Activated CD4-positive, CD25-positive, alpha-beta regulatory T cell treated with anti-CD3 and anti-CD28 coated beads, Interleukin-2, amount 50 U/mL, for 24 hours (primary cell): Measurements from ENCODE around the gene MROH2B.

Source experiments
- ATAC-seq, 2 donors: fragments of 150-1000 bp; cut with Tn5 transposase; one replicate each; pipeline ENCODE4 v1.10.0; 2021; ENCODE audit warnings: mild to moderate bottlenecking in 1 of 2, moderate library complexity in 1 of 2

Gene MROH2B

DNA sequence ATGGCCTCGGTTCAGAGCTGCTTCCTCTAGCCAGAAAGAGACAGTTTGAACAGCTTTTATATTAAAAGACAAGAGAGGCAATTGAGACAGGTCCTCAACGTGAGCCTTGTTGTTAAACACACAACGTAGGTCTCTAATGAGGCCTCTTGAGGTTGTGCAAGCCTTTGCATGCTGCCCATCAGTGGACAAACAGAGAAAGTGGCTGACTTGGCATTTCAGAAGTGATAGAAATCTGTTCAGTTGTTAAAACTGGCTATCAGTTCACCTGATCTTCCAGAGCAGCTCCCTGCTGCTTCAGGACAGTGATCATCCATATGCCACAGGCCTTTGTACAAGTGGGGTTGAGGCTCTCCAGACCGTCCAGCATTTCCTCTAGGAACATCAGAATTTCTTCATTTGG lies 58.8 kb downstream of the MROH2B start:
- no peak for ATAC-seq

DNA sequence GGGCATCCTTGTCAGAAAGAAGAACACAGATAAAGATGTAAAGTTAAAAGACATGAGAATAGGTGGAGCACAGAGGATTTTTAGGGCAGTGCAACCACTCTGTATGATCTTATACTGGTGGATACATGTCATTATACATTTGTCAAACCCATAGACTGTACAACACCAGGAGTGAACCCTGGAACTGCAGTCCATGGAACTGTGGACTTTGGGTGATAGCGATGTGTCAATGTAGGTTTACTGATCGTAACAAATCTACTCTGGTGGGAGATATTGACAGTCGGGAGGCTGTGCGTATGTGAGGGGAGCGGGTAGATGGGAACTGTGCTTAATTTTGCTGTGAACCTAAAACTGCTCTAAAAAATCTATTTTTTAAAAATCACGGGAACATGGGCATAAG lies 60.6 kb downstream of the MROH2B start:
- ATAC-seq, result no peak

DNA sequence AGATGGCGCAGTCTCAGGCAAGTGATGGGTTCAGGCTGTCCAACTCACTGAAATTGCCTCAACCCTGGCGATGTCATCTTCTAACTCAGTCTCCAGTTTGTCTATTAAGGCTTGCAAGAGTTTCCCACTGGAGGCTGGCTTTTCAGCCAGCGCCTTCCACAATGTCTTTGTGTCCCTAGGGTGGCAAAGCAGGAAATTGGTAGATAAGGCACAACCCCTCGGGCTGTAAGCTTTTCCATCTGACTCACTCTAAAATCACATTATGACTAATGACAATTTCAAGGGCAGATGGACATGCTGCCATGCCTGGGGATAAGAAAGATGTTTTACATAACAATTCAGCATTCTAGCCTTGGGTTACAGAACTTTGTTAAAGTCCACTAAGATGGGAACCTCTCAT lies 61.9 kb downstream of the MROH2B start:
- ATAC-seq, result no peak

DNA sequence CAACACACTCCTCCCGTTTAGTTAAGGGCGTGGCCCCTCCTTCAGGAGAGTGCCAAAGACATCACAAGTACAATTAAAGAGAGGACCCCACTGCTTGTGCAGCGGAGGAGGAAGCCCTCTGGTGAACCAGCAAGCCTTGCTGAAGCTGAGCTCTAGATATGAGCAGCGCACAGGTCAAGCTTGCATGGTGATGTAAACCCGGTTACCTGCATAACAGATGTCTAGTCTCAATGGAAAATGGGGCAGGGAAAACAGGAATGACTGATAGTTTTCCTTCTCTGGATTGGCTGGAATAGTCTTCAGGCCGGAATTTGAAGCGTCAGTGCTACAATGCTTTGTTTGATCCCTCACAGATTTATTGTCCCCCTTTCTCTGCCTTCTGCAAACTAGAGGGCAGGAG lies 66.2 kb downstream of the MROH2B start:
- ATAC-seq, result no peak

DNA sequence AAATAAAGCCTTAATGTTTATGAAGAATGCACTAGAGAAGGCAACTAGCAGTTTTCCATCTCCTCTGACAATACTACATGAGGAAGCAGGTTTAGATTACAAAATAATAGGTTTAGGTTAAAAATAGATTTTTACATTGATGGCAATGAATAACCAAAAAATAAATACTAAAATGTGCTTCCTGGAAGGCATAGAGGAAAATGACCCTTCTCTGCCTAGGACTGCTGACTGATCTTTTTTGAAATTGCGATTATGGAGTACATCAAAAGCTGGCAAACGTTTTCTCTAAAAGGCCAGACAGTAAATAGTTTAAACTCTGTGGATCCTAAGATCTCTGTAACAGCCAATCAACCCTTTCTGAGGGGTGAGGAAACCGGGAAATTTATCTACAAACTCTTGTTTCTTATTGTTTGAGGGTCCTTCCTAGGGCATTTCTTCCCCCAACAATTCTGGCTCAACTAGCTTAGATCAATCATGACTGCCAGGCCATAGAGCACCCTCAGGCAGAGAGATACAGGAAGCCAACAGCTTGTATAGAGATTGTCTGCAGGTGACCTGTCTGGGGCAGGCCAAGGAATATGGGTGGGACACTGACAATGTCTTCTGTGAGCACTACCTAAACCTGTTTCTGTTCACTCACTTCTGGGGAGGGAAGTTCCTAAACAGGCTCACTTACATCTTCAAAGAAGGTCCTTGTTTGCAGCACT lies 67.3 kb downstream of the MROH2B start:
- ATAC-seq, result no peak

DNA sequence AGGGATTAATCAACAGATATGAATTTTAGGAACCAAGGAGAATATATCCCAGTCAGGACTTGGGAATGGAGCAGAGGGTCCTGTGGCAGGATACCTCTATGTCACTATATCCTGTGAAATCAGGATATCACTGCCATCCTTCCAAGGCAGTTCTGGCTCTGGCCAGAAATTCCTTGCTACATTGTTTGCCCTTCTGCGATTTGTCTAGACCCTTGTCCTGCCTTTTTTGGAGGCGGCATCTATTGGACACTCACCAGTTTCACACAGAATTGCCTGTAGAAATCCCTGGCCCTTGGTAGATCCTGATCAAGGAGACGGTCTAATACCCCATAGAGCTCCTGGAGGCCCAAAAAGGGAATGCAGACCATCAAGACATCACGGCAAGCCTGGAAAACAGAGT lies 71.2 kb downstream of the MROH2B start:
- ATAC-seq, result no peak

DNA sequence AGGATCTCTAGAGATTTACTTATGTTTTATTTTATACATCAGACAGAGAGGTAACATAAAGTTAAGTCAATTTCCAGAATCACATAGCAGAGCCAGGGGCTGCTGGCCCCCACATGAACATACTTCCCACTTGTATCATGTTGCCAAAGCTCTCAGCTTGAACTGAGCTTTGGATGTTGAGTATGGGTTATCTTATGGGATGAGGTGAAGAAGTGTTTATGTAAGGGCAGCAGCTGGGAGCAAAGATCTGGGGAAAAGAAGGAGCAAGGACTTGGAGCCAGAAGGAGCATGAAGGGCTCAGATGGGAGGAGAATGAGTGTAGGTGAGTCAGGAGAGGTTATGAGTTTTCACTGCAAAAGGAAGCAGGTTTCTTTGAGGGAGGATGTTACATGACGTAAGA lies 72.0 kb downstream of the MROH2B start:
- no peak for ATAC-seq

DNA sequence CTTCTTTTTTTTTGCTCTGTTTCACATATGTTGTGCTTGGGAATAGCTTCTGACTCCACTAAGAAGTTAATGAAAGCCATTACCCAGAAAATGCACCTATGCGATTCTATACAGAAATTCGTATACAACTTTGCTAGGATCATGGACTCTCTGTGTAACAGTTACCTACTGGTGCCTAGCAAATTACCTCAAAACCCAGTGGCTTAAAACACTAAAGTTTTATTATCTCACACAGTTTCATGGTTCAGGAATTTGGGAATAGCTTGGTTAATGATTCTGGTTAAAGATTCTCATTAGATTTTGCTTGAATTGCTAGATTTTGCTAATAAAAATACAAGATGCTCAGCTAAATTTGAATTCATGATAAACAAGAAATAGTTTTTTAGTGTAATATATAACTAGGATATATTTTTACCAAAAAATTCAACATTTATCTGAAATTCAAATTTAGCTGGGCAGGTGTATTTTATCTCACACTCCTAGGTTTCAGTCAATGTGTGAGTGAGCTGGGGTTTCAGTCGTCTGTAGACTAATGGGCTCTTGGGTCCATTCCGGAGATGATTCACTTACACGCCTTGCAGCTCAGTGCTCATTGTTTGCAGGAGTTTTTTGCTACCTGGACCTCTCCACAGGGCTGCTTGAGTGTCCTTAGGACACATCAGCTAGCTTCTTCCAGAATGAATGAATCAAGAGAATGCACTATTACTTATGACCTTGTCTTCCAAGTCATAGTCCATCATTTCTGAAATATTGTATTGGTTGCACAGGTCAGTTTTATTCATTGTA lies 75.1 kb downstream of the MROH2B start:
- no peak for ATAC-seq

DNA sequence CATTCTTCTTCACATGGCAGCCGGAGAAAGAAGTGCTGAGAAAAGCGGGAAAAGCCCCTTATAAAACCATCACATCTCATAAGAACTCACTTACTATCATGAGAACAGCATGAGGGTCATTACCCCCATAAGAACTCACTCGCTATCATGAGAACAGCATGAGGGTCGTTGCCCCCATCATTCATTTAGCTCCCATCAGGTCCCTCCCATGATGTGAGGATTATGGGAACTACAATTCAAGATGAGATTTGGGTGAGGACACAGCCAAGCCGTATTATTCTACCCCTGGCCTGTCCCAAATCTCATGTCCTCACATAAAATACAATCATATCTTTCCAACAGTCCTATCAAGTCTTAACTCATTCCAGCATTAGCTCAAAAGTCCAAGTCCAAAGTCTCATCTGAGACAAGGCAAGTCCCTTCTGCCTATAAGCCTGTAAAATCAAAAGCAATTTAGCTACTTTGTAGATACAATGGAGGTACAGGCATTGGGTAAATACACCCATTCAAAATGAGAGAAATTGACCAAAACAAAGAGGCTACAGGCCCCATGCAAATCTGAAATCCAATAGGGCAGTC lies 79.1 kb downstream of the MROH2B start:
- ATAC-seq, result no peak

DNA sequence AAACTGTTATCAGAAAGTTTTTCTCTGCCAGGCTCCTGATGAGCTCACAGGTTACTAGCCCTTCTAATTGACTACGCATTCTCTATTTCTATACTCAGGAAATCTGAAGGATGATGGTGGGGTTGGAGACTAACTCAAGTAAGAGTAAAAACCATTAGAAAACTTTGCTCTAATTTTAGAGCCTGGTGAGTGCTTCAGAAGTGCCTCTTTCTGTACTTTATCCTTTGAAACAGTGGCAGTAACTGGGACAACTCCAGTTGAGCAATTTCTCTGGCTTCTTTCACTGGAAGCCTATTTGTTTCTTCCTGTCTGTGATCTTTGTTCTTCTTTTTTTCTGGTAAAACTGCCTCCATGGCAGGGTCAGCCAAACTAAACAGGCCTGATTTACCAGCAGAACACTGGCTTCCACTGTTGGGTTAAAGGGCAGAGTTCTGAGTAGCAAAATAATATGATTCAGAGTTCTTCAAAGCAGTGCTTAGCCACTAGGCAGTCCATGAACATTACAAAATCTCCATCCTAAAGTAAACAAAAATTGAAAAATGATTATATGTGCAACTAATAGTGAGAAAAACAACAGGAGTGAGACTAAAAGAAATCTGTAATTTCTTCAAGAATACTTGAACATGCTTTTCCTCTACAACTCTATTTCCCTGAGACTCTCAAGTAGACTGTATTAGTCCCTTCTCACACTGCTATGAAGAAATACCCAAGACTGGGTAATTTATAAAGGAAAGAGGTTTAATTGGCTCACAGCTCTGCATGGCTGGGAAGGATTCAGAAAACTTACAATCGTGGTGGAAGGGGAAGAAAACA lies 79.8 kb downstream of the MROH2B start:
- no peak for ATAC-seq

DNA sequence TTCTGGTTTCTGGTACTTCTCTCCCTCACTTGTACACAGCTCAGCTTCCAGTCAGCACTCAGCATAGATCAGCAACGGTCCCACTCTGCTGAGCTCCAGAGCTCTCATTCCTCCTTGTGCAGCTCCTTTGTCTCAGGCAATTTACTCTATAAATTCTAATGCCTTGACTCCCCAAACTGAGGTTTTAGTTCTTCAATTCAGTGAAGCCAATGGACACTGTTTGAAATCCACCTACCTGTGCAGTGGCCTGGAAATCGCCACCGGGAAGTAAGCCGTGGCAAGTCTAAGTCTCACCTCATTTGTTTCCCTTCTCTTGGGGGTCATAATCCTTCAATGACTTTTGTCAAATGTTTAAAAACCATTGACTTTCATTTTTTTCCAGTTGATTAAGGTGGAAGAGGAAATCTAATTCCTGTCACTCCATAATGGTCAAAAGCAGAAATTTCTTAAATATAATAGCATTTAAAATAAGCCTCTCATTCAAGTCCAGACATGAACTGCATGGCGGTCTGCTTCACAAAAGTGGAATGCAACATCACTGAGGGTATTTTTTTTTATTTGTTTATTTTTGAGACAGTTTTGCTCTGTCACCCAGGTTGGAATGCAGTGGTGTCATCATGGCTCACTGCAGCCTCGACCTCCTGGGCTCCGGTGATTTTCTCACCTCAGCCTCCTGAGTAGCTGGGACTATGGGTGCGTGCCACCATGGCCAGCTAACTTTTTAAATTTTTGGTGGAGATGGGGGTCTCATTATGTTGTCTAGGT lies 82.2 kb downstream of the MROH2B start:
- ATAC-seq, result no peak

DNA sequence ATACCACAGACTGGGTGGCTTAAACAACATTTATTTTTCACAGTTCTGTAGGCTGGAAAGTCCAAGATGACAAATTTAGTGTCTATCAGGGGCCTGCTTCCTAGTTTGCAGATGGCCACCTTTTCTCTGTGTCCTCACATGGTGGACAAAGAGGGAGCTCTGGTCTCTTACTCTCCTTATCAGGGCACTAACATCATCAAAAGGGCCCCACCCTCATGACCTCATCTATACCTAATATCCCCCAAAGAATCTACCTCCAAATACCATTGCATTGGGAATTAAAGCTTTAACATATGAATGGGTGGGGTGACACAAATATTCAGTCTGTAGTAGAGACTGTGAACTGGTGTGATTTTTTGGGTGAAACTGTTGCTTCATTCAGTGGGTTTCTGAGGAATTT lies 83.8 kb downstream of the MROH2B start:
- ATAC-seq, result no peak

DNA sequence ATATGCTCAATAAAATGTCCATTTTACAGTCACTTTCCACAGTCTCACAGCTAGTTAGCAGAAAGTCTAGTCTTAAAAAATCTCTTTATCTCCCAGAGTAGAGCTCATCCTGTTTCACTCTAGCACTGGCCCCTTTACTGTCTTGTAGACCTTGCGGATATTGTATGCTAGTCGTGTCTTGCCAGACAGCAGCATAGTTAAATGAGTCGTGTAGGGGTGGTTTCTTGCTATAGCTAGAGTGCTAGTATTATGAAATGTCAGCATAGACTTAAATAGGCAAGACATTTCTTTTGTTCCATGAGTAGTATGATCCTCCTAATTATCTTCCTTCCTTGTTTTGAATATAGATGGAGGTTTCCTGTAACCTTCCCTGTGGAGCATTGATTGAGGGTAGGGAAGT lies 84.5 kb downstream of the MROH2B start:
- ATAC-seq, result no peak

DNA sequence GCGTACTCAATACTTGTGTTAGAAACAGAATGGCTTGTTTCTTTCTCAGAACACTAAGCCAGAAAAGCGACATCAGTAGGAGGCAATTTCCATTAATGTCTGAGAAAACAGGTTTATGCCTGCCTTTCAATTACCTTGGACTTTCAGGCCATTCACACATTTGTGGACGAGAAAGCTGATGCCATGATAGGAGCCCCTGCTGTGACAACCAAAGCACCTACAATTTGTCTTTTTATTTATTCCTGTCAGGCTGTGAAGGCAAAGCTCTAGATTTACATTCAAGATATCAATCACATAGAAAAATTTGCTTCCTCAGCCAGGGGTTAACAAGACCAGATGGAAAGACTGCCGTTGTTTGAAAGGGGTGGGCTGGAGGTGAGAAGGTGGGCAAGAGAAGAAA lies 85.6 kb downstream of the MROH2B start:
- no peak for ATAC-seq

DNA sequence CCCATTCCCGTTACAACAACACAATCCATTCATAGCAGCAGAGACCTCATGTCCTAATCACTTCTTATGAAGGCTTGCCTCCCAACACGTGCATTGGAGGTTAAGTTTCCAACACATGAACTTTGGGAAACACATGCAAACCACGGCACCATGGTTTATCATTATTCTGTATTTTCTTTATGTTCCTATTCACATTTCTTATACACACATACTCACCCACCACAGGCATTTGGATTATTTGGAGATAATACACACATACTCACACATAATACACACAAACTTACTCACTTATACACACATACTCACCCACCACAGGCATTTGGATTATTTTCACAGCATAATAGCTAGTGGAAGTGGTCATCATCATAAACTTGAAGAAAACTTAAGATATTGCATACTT lies 86.3 kb downstream of the MROH2B start:
- no peak for ATAC-seq

DNA sequence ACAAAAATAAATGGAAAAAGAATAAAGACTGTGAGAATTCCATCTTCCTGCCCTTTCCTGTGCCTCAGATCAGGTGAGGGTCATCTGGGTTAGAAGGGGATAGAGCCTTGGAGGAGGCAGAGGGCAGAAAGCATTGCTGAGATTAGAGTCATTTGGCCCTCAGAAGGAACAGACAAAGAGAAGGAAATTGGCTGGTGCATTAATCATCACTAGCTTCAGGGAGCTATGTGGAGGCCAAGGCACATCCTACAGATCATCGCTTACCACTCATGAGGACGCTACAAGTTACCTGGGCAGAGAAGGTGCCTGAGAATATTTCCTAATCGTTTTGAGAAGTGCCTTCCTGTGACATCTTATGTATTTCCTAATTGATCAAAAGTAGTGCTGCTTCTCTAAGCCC lies 87.4 kb downstream of the MROH2B start:
- ATAC-seq, result no peak

DNA sequence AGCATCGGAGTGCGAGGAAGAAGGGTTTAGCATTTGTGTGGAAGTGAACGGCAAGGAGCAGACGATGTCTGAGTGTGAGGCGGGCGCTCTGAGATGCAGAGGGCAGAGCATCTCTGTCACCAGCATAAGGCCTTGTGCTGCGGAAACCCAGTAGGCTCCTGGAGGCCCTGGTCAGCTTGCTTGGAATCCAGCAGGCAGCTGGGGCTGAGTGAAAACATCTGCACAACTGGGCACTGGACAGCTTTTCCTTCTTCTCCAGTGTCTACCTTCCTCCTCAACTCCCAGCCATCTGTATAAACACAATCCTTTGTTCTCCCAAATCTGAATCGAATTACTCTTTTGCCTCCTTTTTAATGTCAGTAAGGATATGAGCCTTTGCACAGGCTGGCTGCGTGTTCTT lies 89.7 kb downstream of the MROH2B start:
- no peak for ATAC-seq

DNA sequence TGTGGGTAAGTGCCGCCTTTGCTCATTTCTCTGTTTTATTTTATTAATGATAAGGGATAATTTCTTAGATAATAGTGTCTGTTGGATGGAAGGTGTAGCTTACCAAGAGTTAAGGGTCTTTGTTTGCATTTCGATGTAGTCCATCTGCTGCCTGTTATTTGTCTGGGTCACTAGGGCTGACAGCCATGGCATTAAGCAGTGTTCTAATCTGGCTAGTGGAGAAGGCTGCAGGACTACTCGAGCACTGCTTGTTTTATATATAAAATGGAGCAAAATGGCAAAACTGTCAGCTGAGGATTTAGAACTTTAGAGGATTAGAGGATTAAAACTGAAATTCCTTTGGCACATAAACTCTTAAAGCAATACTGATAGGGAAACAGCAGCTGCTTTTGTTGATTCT lies 94.3 kb downstream of the MROH2B start:
- no peak for ATAC-seq

DNA sequence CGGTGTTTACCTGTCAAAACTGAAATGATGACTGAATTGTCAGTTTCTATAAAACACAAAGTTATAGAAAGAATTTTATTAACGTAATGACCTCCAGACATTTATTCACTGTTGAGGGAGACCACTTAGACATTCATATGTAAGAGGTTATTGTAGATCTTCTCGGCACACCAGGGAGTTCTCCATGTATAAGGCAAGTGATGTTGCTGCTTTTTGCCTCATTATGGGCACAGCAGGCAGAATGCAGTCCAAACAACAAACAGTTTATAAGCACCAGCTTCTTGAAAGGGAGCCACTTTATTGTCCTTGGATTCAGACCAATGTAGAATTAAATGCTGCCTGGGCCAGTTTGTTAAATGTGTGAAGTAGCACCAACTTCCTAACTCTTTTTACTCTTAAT lies 95.1 kb downstream of the MROH2B start:
- no peak for ATAC-seq

DNA sequence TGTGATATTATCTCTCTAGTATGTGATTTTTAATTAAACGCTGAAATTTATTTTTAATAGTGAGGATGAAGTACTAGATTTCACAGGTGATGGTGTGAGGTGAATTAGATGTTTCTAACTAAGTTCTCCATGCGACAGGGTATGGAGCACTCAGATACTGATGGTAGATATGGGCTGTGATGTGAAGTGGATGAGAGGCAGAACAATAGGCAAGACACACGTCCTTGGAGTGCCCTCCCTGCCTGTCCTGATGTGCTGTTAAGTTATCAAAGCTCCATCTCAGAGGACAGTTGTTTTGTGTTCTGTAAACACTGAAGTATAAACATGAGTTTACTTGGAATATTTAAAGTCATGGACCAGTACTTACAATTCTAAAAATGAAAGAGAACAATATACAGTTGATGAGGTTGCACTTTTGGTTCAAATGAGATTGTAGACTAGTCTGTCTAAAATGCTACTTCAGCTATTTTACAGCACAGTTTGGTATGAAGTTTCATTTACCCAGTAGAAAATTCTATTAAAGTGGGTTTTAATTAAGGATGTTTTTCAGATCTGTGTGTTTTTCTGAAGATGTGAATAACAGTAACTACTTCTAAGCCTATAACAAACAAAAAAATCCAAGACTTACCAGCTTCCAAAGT lies 97.7 kb downstream of the MROH2B start:
- ATAC-seq, result no peak

DNA sequence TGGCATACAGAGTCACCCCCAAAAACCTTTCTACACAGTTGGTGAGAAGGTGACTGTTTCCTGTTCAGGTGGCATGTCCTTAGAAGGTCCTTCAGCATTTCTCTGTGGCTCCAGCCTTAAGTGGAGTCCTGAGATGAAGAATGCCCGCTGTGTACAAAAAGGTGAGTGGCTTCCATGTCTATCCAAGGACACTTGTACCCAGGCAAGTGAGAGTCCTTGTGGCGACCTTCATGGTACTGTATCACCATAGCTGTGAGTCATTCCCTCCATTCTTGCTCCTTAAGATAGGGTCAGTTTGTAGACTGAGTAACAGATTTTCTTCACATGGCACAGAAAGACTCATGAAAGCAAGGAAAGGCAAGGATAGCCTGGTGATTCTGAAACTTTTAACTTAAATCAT lies 98.7 kb downstream of the MROH2B start:
- no peak for ATAC-seq
